Stomach (tissue), 9 donors: ENCODE data around the gene PRDM16. TPM values are rescaled to one million over a fixed set of nuclear protein-coding genes. Genes with fewer than 3 reads are reported as not detected.

Source experiments
- DNase-seq, 2 donors: peaks; one replicate each; pipeline versions ENCODE4 v3.0.0 to v3.0.0-alpha.2; 2013 to 2019
- H3K27ac ChIP-seq, 5 donors: fragments of 200-600 bp in 4 of 5; sonication (generic) in 4 of 5; one replicate each; pipeline ENCODE4 v1.5.1; 2013 to 2019; ENCODE audit warnings: mild to moderate bottlenecking in 1 of 5, moderate library complexity in 1 of 5
- H3K27me3 ChIP-seq, 3 donors: fragments of 200-600 bp; sonication (generic); one replicate each; pipeline ENCODE4 v1.5.1; 2017 to 2019; ENCODE audit warnings: mixed run types in 1 of 3
- H3K36me3 ChIP-seq, 4 donors: fragments of 200-600 bp; sonication (generic); 1 replicate in 3 of 4; 2 replicates in 1 of 4; pipeline ENCODE4 v1.5.1; 2016 to 2019
- H3K4me1 ChIP-seq, 4 donors: fragments of 200-600 bp; sonication (generic); one replicate each; pipeline ENCODE4 v1.5.1; 2016 to 2019
- H3K4me3 ChIP-seq, 4 donors: fragments of 200-600 bp; sonication (generic) in 3 of 4; one replicate each; pipeline ENCODE4 v1.5.1; 2016 to 2019; ENCODE audit warnings: mild to moderate bottlenecking in 1 of 4
- H3K9me3 ChIP-seq, 4 donors: fragments of 200-600 bp; sonication (generic); one replicate each; pipeline ENCODE4 v1.5.1; 2016 to 2019
- CTCF ChIP-seq, 7 experiments: fragments of 450-650 bp in 4 of 7; fragments of 200-600 bp in 3 of 7; sonication (generic) in 3 of 7; IDR thresholded peaks; one replicate each; pipeline ENCODE4 v1.5.1; 2016 to 2019; ENCODE audit warnings: antibody characterized with exemption in 7 of 7, control low read depth in 2 of 7, mild to moderate bottlenecking in 1 of 7
- EP300 ChIP-seq: sonication (generic); formaldehyde crosslinking; IDR thresholded peaks from one replicate; pipeline ENCODE4 v1.6.1; 2017; ENCODE audit warnings: antibody characterized with exemption
- POLR2A ChIP-seq, 4 donors: fragments of 450-650 bp; IDR thresholded peaks; one replicate each; pipeline ENCODE4 v1.6.1; 2016; ENCODE audit warnings: antibody characterized with exemption in 4 of 4, control low read depth in 2 of 4, mild to moderate bottlenecking in 1 of 4, moderate library complexity in 1 of 4
- POLR2AphosphoS5 ChIP-seq, 3 donors: sonication (generic); formaldehyde crosslinking; IDR thresholded peaks; one replicate each; pipeline ENCODE4 v1.6.1; 2016; ENCODE audit warnings: antibody characterized with exemption in 3 of 3
- WGBS, 5 donors: extraction: QIAGEN DNeasy Blood & Tissue Kit in 3 of 5; methylation state at CpG; one replicate each; pipeline versions ENCODE4 v1.1.5 to v1.1.7; 2013 to 2018; 5-methylcytosine and 5-hydroxymethylcytosine counted together
- intact Hi-C: fragments of 100-400 bp; cut with DNase I; formaldehyde crosslinking; loops from one replicate; pipeline ENCODE4 v1.15.1; 2023; ENCODE audit warnings: low total_unique reads
- polyA plus RNA-seq, 3 donors: library from polyadenylated mRNA; stranded (reverse); fragments of 200-250 nt; gene quantifications; one replicate each; pipeline ENCODE4 v1.2.3, GENCODE V29; 2013
- total RNA-seq, 5 donors: library from RNA; depleted of rRNA; stranded (reverse); fragments of >200 nt; gene quantifications; one replicate each; pipeline versions ENCODE4 v1.1.0 to v1.2.3, GENCODE V29; 2014 to 2016
- donor health status: healthy with polysubstance abuse.
- donor health status: Bipolar disorder and iron deficiency.
- donor health status: healthy.

Gene PRDM16
- total and polyA plus RNA-seq, 8 donors = 0.29 to 222 (median 15.8) TPM

GRCh38 chr1:3064296-3064850 lies 4.6 kb upstream of the PRDM16 start:
- WGBS, 5 donors = 39 to 64% (median 43%) methylated on average over 9 to 17 of the region's 17 CpGs
- Histone ChIP-seq H3K36me3 (peaks cover 0 to 4% (median 0%) of the 10 kb centered on the region in 4 donors), H3K4me3 (peak overlapping the region in 3 of 4 donors; percentile 36 to 79 (median 55)), H3K9me3 (no peaks in the 10 kb centered on the region), H3K4me1 (peaks cover 32 to 71% (median 63%) of the 10 kb centered on the region in 4 donors), H3K27me3 (peaks cover 28 to 90% (median 58%) of the 10 kb centered on the region in 3 donors), H3K27ac (peak overlapping the region in 3 of 5 donors; percentile 22 to 93 (median 86))
- intact Hi-C loops = no loop called here
- TF ChIP-seq EP300 (no peak), POLR2AphosphoS5 (IDR thresholded peaks at IDR 0.05) (no peak), POLR2A (IDR thresholded peaks at IDR 0.05) (no peak), CTCF (IDR thresholded peaks at IDR 0.05) (no peak)
- DNase-seq = peak in 1 of 2 donors; percentile 18

GRCh38 chr1:3064901-3065300 lies 4.1 kb upstream of the PRDM16 start:
- Histone ChIP-seq H3K27ac (peak overlapping the region in 3 of 5 donors; percentile 47 to 93 (median 86)), H3K4me1 (peaks cover 32 to 71% (median 65%) of the 10 kb centered on the region in 4 donors), H3K27me3 (peaks cover 28 to 95% (median 58%) of the 10 kb centered on the region in 3 donors), H3K36me3 (peaks cover 0 to 2% (median 0%) of the 10 kb centered on the region in 4 donors), H3K9me3 (no peaks in the 10 kb centered on the region), H3K4me3 (peak overlapping the region in 3 of 4 donors; percentile 55 to 93 (median 79))
- peak in 1 of 2 donors; percentile 24 for DNase-seq
- WGBS, 5 donors = 40 to 64% (median 54%) methylated on average over 9 of the region's 9 CpGs
- TF ChIP-seq POLR2A (IDR thresholded peaks at IDR 0.05) (no peak), CTCF (IDR thresholded peaks at IDR 0.05) (no peak), POLR2AphosphoS5 (IDR thresholded peaks at IDR 0.05) (no peak), EP300 (no peak)
- intact Hi-C loops = no loop called here

GRCh38 chr1:3065396-3065795 lies 3.6 kb upstream of the PRDM16 start:
- 27 to 66% (median 51%) methylated on average over 7 to 8 of the region's 8 CpGs for WGBS, 5 donors

GRCh38 chr1:3065797-3066196 lies 3.2 kb upstream of the PRDM16 start:
- intact Hi-C loops = no loop called here
- H3K27ac ChIP-seq = peak overlapping the region; percentile 83 to 97 (median 92)
- H3K9me3 ChIP-seq = no peaks in the 10 kb centered on the region
- H3K4me1 ChIP-seq = peaks cover 32 to 75% (median 69%) of the 10 kb centered on the region in 4 donors
- H3K36me3 ChIP-seq = no peaks in the 10 kb centered on the region
- TF ChIP-seq CTCF (IDR thresholded peaks at IDR 0.05) (no peak), EP300 (no peak), POLR2A (IDR thresholded peaks at IDR 0.05) (no peak)
- peaks cover 28 to 94% (median 59%) of the 10 kb centered on the region in 3 donors for H3K27me3 ChIP-seq
- peak overlapping the region; percentile 55 to 93 (median 84) for H3K4me3 ChIP-seq
- 30 to 63% (median 39%) methylated on average over 5 to 7 of the region's 7 CpGs for WGBS, 5 donors
- no peak for DNase-seq

More at GRCh38 chr1:3065396-3065795, 3.6 kb upstream of the PRDM16 start:
- peaks cover 32 to 71% (median 66%) of the 10 kb centered on the region in 4 donors for H3K4me1 ChIP-seq
- TF ChIP-seq POLR2A (IDR thresholded peaks at IDR 0.05) (no peak), CTCF (IDR thresholded peaks at IDR 0.05) (no peak), POLR2AphosphoS5 (IDR thresholded peaks at IDR 0.05) (no peak), EP300 (no peak)
- intact Hi-C loops = no loop called here
- no peaks in the 10 kb centered on the region for H3K36me3 ChIP-seq
- peak overlapping the region in 3 of 5 donors; percentile 83 to 93 (median 86) for H3K27ac ChIP-seq
- no peaks in the 10 kb centered on the region for H3K9me3 ChIP-seq
- peak in 1 of 2 donors; percentile 23 for DNase-seq
- peak overlapping the region; percentile 55 to 93 (median 84) for H3K4me3 ChIP-seq
- H3K27me3 ChIP-seq = peaks cover 28 to 94% (median 58%) of the 10 kb centered on the region in 3 donors
